SK-N-SH treated with all-trans-retinoic acid at 6 μM for 48 hours (cell line): Measurements from ENCODE around the gene CTCFL.

Experiments
- ATAC-seq: fragments of 200-7000 bp; cut with Tn5 transposase; 3 replicates; pipeline ENCODE4 v1.9.1; 2020; ENCODE audit warnings: mild to moderate bottlenecking, moderate library complexity
- ARNTL ChIP-seq: fragments of 450-650 bp; formaldehyde crosslinking; IDR thresholded peaks from 2 replicates; pipeline ENCODE4 v1.5.0; 2020; ENCODE audit warnings: low read depth, mild to moderate bottlenecking, moderate library complexity, borderline replicate concordance
- BACH2 ChIP-seq: fragments of 250-450 bp; sonication (Bioruptor Pico); IDR thresholded peaks from 2 replicates; pipeline ENCODE4 v1.9.0; 2021; ENCODE audit warnings: mild to moderate bottlenecking, borderline replicate concordance
- CSDC2 ChIP-seq: fragments of 250-450 bp; sonication (Bioruptor Pico); IDR thresholded peaks from 2 replicates; pipeline ENCODE4 v1.5.0; 2020; ENCODE audit warnings: mild to moderate bottlenecking, moderate library complexity
- ESRRG ChIP-seq: fragments of 250-450 bp; sonication (Bioruptor Pico); IDR thresholded peaks from 2 replicates; pipeline ENCODE4 v1.6.1; 2021; ENCODE audit warnings: mild to moderate bottlenecking
- GLIS3 ChIP-seq: fragments of 250-450 bp; sonication (Bioruptor Pico); IDR thresholded peaks from 2 replicates; pipeline ENCODE4 v1.5.0; 2020; ENCODE audit warnings: mild to moderate bottlenecking, moderate library complexity
- ISL1 ChIP-seq: fragments of 250-450 bp; sonication (Bioruptor Pico); IDR thresholded peaks from 2 replicates; pipeline ENCODE4 v2.1.2; 2022; ENCODE audit warnings: mild to moderate bottlenecking, moderate library complexity
- OSR1 ChIP-seq: fragments of 250-450 bp; sonication (Bioruptor Pico); IDR thresholded peaks from 2 replicates; pipeline ENCODE4 v1.8.0; 2022; ENCODE audit warnings: moderate library complexity, mild to moderate bottlenecking, inconsistent platforms
- RARB ChIP-seq: fragments of 250-450 bp; sonication (Bioruptor Pico); IDR thresholded peaks from 2 replicates; pipeline ENCODE4 v1.8.0; 2021; ENCODE audit warnings: mild to moderate bottlenecking, moderate library complexity
- SNAI2 ChIP-seq: fragments of 250-450 bp; sonication (Bioruptor Pico); IDR thresholded peaks from 2 replicates; pipeline ENCODE4 v1.5.0; 2020; ENCODE audit warnings: mild to moderate bottlenecking, moderate library complexity
- TCF4 ChIP-seq: fragments of 250-450 bp; sonication (Bioruptor Pico); IDR thresholded peaks from 2 replicates; pipeline ENCODE4 v1.8.0; 2021; ENCODE audit warnings: mild to moderate bottlenecking, moderate library complexity, borderline replicate concordance
- TOX ChIP-seq: fragments of 250-450 bp; sonication (Bioruptor Pico); IDR thresholded peaks from 2 replicates; pipeline ENCODE4 v1.8.0; 2021; ENCODE audit warnings: mild to moderate bottlenecking, moderate library complexity, borderline replicate concordance
- ZC3H10 ChIP-seq: fragments of 250-450 bp; sonication (Bioruptor Pico); IDR thresholded peaks from 2 replicates; pipeline ENCODE4 v1.5.1; 2021; ENCODE audit warnings: mild to moderate bottlenecking, moderate library complexity
- ZFP3 ChIP-seq: fragments of 250-450 bp; sonication (Bioruptor Pico); IDR thresholded peaks from 2 replicates; pipeline ENCODE4 v1.5.0; 2020; ENCODE audit warnings: mild to moderate bottlenecking, moderate library complexity
- ZFP30 ChIP-seq: fragments of 450-650 bp; formaldehyde crosslinking; IDR thresholded peaks from 2 replicates; pipeline ENCODE4 v1.5.0; 2022; ENCODE audit warnings: mild to moderate bottlenecking, moderate library complexity
- ZNF565 ChIP-seq: fragments of 450-650 bp; formaldehyde crosslinking; conservative IDR thresholded peaks from 2 replicates; pipeline ENCODE4 v1.5.0; 2020; ENCODE audit warnings: low read depth, mild to moderate bottlenecking, moderate library complexity
- ZNF70 ChIP-seq: fragments of 450-650 bp; formaldehyde crosslinking; IDR thresholded peaks from 2 replicates; pipeline ENCODE4 v1.5.0; 2020; ENCODE audit warnings: mild to moderate bottlenecking, moderate library complexity
- ZNF8 ChIP-seq: fragments of 450-650 bp; formaldehyde crosslinking; IDR thresholded peaks from 2 replicates; pipeline ENCODE4 v1.5.0; 2020; ENCODE audit warnings: mild to moderate bottlenecking, moderate library complexity
- TF ChIP-seq, protein P1 (sequence below): fragments of 250-450 bp; sonication (Bioruptor Pico); IDR thresholded peaks from 2 replicates; pipeline ENCODE4 v1.5.1; 2021; ENCODE audit warnings: mild to moderate bottlenecking, moderate library complexity
- TF ChIP-seq, protein P2 (sequence below): fragments of 250-450 bp; sonication (Bioruptor Pico); IDR thresholded peaks from 2 replicates; pipeline ENCODE4 v1.5.0; 2020; ENCODE audit warnings: mild to moderate bottlenecking, moderate library complexity
- TF ChIP-seq, protein P3 (sequence below): fragments of 250-450 bp; sonication (Bioruptor Pico); IDR thresholded peaks from 2 replicates; pipeline ENCODE4 v1.5.1; 2020; ENCODE audit warnings: low read depth, mild to moderate bottlenecking, moderate library complexity
- TF ChIP-seq, protein P4 (sequence below): fragments of 250-450 bp; sonication (Bioruptor Pico); IDR thresholded peaks from 2 replicates; pipeline ENCODE4 v1.8.0; 2021; ENCODE audit warnings: low read depth, mild to moderate bottlenecking, moderate library complexity, borderline replicate concordance

CTCFL gene

DNA sequence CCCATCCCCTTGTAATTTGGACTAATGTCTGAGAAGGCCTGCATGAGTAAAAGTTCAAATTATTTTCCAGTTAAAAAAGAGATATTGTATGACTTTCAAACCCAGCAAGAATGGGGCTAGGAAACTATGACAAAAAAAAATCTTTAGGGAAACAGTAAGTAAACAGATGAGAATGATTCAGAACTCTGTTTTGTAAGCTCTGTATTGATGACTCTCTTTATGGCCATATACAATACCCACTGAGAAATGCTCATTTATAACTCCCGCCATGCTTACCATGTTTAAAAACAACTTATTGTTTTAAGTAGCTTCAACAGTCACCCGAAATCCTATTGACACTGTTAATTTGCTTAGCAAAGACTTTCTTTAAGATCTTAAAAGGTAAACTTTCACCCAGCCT lies 18.8 kb upstream of the CTCFL start:
- TF ChIP-seq RARB (CRISPR knock-in tag) (no peak), ZNF565 (no peak), SNAI2 (no peak), ZFP30 (CRISPR knock-in tag) (no peak), ZFP3 (CRISPR knock-in tag) (no peak), ZNF70 (CRISPR knock-in tag) (no peak), ARNTL (no peak), ZC3H10 (CRISPR knock-in tag) (no peak)
- TF ChIP-seq, protein P1, sequence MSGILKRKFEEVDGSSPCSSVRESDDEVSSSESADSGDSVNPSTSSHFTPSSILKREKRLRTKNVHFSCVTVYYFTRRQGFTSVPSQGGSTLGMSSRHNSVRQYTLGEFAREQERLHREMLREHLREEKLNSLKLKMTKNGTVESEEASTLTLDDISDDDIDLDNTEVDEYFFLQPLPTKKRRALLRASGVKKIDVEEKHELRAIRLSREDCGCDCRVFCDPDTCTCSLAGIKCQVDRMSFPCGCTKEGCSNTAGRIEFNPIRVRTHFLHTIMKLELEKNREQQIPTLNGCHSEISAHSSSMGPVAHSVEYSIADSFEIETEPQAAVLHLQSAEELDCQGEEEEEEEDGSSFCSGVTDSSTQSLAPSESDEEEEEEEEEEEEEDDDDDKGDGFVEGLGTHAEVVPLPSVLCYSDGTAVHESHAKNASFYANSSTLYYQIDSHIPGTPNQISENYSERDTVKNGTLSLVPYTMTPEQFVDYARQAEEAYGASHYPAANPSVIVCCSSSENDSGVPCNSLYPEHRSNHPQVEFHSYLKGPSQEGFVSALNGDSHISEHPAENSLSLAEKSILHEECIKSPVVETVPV (CRISPR knock-in tag) = no peak
- TF ChIP-seq, protein P2, sequence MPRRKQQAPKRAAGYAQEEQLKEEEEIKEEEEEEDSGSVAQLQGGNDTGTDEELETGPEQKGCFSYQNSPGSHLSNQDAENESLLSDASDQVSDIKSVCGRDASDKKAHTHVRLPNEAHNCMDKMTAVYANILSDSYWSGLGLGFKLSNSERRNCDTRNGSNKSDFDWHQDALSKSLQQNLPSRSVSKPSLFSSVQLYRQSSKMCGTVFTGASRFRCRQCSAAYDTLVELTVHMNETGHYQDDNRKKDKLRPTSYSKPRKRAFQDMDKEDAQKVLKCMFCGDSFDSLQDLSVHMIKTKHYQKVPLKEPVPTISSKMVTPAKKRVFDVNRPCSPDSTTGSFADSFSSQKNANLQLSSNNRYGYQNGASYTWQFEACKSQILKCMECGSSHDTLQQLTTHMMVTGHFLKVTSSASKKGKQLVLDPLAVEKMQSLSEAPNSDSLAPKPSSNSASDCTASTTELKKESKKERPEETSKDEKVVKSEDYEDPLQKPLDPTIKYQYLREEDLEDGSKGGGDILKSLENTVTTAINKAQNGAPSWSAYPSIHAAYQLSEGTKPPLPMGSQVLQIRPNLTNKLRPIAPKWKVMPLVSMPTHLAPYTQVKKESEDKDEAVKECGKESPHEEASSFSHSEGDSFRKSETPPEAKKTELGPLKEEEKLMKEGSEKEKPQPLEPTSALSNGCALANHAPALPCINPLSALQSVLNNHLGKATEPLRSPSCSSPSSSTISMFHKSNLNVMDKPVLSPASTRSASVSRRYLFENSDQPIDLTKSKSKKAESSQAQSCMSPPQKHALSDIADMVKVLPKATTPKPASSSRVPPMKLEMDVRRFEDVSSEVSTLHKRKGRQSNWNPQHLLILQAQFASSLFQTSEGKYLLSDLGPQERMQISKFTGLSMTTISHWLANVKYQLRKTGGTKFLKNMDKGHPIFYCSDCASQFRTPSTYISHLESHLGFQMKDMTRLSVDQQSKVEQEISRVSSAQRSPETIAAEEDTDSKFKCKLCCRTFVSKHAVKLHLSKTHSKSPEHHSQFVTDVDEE = no peak
- TF ChIP-seq, protein P3, sequence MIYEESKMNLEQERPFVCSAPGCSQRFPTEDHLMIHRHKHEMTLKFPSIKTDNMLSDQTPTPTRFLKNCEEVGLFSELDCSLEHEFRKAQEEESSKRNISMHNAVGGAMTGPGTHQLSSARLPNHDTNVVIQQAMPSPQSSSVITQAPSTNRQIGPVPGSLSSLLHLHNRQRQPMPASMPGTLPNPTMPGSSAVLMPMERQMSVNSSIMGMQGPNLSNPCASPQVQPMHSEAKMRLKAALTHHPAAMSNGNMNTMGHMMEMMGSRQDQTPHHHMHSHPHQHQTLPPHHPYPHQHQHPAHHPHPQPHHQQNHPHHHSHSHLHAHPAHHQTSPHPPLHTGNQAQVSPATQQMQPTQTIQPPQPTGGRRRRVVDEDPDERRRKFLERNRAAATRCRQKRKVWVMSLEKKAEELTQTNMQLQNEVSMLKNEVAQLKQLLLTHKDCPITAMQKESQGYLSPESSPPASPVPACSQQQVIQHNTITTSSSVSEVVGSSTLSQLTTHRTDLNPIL (CRISPR knock-in tag) = no peak
- TF ChIP-seq, all 23 proteins: peak for 0

DNA sequence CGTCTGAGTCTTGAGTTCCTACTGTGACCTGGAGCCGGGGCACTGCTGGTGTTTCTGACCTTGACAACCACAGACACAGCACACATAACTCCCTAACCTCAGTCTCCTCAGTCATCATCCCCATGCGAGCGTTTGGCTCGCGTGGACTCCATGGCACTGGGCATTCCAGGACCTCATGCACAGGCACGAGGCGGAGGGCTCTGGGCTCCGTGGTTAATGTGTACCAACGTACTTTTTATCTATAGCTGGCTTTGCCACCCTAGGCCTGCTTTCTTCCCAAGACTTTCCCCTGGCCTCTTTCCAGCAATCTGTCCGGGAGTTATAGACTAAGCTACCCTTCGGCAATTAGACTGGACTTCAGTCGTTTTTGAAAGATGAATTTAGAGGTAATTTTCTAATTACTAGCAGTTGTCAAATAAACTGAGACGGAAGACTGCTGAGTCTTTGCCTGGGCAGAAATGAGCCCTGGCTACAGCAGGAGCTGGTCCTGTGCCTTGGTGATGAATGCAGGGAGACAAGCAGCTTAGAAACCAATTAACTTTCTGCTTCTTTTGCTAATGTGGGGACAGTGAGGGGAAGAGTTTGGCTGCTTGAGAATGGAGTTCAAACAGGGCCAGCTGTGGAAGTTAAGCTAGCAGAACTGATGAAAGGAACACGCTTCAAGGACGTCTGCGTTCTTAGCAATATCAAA lies 16.1 kb upstream of the CTCFL start:
- TF ChIP-seq ZFP3 (CRISPR knock-in tag) = no peak
- TF ChIP-seq, protein P1 (CRISPR knock-in tag) = no peak
- TF ChIP-seq ISL1 (CRISPR knock-in tag) = no peak
- TF ChIP-seq, protein P2 = no peak
- no peak for TF ChIP-seq OSR1
- TF ChIP-seq ESRRG (CRISPR knock-in tag) = no peak
- no peak for TF ChIP-seq ZNF565
- TF ChIP-seq TOX (CRISPR knock-in tag) = no peak
- no peak for TF ChIP-seq ARNTL
- no peak for TF ChIP-seq ZC3H10 (CRISPR knock-in tag)
- TF ChIP-seq, protein P3 (CRISPR knock-in tag) = no peak
- TF ChIP-seq TCF4 (CRISPR knock-in tag) = no peak
- TF ChIP-seq ZNF70 (CRISPR knock-in tag) = no peak
- TF ChIP-seq SNAI2 = no peak
- no peak for TF ChIP-seq ZFP30 (CRISPR knock-in tag)
- no peak for ATAC-seq

More for the DNA sequence above, 18.8 kb upstream of the CTCFL start:
- ATAC-seq = no peak

DNA sequence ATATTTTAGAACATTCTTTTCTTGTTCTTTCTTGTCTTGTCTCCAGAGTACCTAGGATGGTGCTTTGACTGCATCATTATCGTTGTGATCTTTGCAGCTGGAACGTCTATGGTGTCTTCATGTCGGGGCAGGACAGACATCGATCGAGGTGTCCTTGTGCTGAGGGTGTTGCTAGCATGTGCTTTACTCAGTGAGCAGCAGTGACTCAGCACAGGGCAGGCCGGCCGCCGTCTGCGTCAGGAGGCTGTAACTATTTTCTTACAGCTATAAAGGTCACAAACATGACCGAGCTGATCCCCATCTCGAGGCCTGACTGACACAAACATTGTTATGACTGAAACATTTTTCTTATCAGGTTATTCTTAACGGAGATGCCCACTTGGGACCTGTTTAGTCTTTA lies 14.9 kb upstream of the CTCFL start:
- no peak for ATAC-seq
- no peak for TF ChIP-seq BACH2
- TF ChIP-seq TOX (CRISPR knock-in tag) = no peak
- TF ChIP-seq ZNF70 (CRISPR knock-in tag) = no peak
- TF ChIP-seq OSR1 = no peak
- no peak for TF ChIP-seq ARNTL
- no peak for TF ChIP-seq ZFP3 (CRISPR knock-in tag)
- no peak for TF ChIP-seq TCF4 (CRISPR knock-in tag)
- TF ChIP-seq, protein P4, sequence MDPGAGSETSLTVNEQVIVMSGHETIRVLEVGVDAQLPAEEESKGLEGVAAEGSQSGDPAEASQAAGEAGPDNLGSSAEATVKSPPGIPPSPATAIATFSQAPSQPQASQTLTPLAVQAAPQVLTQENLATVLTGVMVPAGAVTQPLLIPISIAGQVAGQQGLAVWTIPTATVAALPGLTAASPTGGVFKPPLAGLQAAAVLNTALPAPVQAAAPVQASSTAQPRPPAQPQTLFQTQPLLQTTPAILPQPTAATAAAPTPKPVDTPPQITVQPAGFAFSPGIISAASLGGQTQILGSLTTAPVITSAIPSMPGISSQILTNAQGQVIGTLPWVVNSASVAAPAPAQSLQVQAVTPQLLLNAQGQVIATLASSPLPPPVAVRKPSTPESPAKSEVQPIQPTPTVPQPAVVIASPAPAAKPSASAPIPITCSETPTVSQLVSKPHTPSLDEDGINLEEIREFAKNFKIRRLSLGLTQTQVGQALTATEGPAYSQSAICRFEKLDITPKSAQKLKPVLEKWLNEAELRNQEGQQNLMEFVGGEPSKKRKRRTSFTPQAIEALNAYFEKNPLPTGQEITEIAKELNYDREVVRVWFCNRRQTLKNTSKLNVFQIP = no peak
- TF ChIP-seq GLIS3 (CRISPR knock-in tag) = no peak
- no peak for TF ChIP-seq ZNF8 (CRISPR knock-in tag)
- TF ChIP-seq, protein P1 (CRISPR knock-in tag) = no peak
- TF ChIP-seq CSDC2 (CRISPR knock-in tag) = no peak
